Gastrocnemius medialis (tissue), 4 donors: ENCODE data around the gene IRF2BPL. TPM values are rescaled to one million over a fixed set of nuclear protein-coding genes. Genes with fewer than 3 reads are reported as not detected.

Source experiments
- ATAC-seq, 2 donors: fragments of 150-250 bp; one replicate each; pipeline ENCODE4 v1.9.1; 2016
- DNase-seq, 2 donors: peaks; one replicate each; pipeline ENCODE4 v3.0.0-alpha.2; 2019
- H3K27ac ChIP-seq, 4 donors: fragments of 200-600 bp; sonication (generic); 1 replicate in 1 of 4; 2 replicates in 3 of 4; pipeline ENCODE4 v1.5.1; 2016 to 2018; ENCODE audit warnings: mild to moderate bottlenecking in 2 of 4, moderate library complexity in 1 of 4
- H3K27me3 ChIP-seq, 3 donors: fragments of 200-600 bp; sonication (generic) in 2 of 3; 1 replicate in 1 of 3; 2 replicates in 2 of 3; pipeline versions ENCODE4 v1.5.1 to v1.6.0; 2016 to 2019; ENCODE audit warnings: mild to moderate bottlenecking in 1 of 3, moderate library complexity in 1 of 3
- H3K36me3 ChIP-seq, 2 donors: fragments of 200-600 bp; sonication (generic) in 1 of 2; one replicate each; pipeline ENCODE4 v1.5.1; 2017 to 2018
- H3K4me1 ChIP-seq, 2 donors: fragments of 200-600 bp; sonication (generic) in 1 of 2; one replicate each; pipeline ENCODE4 v1.5.1; 2016 to 2017; ENCODE audit warnings: mild to moderate bottlenecking in 2 of 2
- H3K4me3 ChIP-seq, 4 donors: fragments of 200-600 bp; sonication (generic) in 3 of 4; 1 replicate in 1 of 4; 2 replicates in 3 of 4; pipeline ENCODE4 v1.5.1; 2016 to 2019; ENCODE audit warnings: mild to moderate bottlenecking in 2 of 4
- H3K9me3 ChIP-seq, 3 donors: fragments of 200-600 bp; sonication (generic) in 2 of 3; 1 replicate in 1 of 3; 2 replicates in 2 of 3; pipeline ENCODE4 v1.5.1; 2016 to 2019
- POLR2A ChIP-seq, 2 donors: fragments of 450-650 bp; IDR thresholded peaks; one replicate each; pipeline ENCODE4 v1.6.1; 2017; ENCODE audit warnings: antibody characterized with exemption in 2 of 2, mild to moderate bottlenecking in 2 of 2, moderate library complexity in 2 of 2
- in situ Hi-C, 4 donors: fragments of 200-750 bp; cut with MboI; loops; one replicate each; pipeline versions ENCODE4 v1.15.0 to v1.8.0; 2017; ENCODE audit warnings: low sequenced_read_pairs in 4 of 4
- intact Hi-C: fragments of 100-400 bp; cut with DNase I; formaldehyde crosslinking; loops from one replicate; pipeline ENCODE4 v1.15.1; 2023; ENCODE audit warnings: low total_unique reads
- total RNA-seq, 4 donors: library from RNA; depleted of rRNA; stranded (reverse); fragments of >200 nt; gene quantifications; one replicate each; pipeline versions ENCODE4 v1.1.0 to v1.2.3, GENCODE V29; 2016
- TF ChIP-seq, protein P1 (sequence below), 5 experiments: fragments of 450-650 bp in 3 of 5; fragments of 200-600 bp in 2 of 5; sonication (generic) in 2 of 5; IDR thresholded peaks in 4 of 5; conservative IDR thresholded peaks in 1 of 5; 1 replicate in 4 of 5; 2 replicates in 1 of 5; pipeline ENCODE4 v1.5.1; 2016 to 2019; ENCODE audit warnings: antibody characterized with exemption in 5 of 5, mild to moderate bottlenecking in 3 of 5, moderate library complexity in 3 of 5

IRF2BPL gene
- total RNA-seq, 4 donors from 2014 or later, result 15.0 to 26.4 (median 17.0) TPM

GRCh38 chr14:77058117-77058516 is 29.6 kb upstream of the IRF2BPL start:
- DNase-seq (no peak), ATAC-seq (no peak)
- no peaks in the 10 kb centered on the region for H3K27me3 ChIP-seq
- peaks cover 3 to 14% of the 10 kb centered on the region in 2 donors for H3K4me1 ChIP-seq
- in situ Hi-C loops, result no loop called here
- H3K36me3 ChIP-seq, result no peaks in the 10 kb centered on the region
- peaks cover 0 to 8% (median 8%) of the 10 kb centered on the region in 3 donors for H3K9me3 ChIP-seq
- H3K4me3 ChIP-seq, result no peak overlapping the region
- no peak overlapping the region for H3K27ac ChIP-seq
- intact Hi-C loops, result no loop called here
- TF ChIP-seq, protein P1, sequence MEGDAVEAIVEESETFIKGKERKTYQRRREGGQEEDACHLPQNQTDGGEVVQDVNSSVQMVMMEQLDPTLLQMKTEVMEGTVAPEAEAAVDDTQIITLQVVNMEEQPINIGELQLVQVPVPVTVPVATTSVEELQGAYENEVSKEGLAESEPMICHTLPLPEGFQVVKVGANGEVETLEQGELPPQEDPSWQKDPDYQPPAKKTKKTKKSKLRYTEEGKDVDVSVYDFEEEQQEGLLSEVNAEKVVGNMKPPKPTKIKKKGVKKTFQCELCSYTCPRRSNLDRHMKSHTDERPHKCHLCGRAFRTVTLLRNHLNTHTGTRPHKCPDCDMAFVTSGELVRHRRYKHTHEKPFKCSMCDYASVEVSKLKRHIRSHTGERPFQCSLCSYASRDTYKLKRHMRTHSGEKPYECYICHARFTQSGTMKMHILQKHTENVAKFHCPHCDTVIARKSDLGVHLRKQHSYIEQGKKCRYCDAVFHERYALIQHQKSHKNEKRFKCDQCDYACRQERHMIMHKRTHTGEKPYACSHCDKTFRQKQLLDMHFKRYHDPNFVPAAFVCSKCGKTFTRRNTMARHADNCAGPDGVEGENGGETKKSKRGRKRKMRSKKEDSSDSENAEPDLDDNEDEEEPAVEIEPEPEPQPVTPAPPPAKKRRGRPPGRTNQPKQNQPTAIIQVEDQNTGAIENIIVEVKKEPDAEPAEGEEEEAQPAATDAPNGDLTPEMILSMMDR (IDR thresholded peaks at IDR 0.05 in 4 of 5, conservative IDR thresholded peaks at IDR 0.05 in 1 of 5), result no peak
- no peak for TF ChIP-seq POLR2A (IDR thresholded peaks at IDR 0.05)

DNA sequence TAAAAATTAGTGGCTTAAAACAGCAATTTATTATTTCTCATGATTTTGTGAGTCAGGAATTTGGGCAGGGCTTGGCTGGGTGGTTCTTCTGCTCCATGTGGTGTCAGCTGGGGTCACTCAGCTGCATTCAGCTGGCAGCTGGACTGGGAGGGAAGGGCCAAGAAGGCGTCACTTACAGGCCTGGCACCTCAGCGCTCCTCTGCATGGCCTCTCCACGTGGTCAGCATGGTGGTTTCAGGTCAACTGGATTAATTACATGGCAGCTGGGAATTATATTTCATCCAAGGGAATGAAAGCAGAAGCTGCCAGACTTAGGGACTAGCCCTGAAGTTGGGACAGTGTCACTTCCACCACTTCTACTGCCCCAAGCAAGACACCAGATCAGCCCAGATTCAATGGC is 27.5 kb upstream of the IRF2BPL start:
- intact Hi-C loops, result no loop called here
- peak overlapping the region; percentile 40 to 76 (median 65) for H3K27ac ChIP-seq
- ATAC-seq (peak; percentile 75 to 76), DNase-seq (peak; percentile 84 to 91)
- peaks cover 14 to 32% of the 10 kb centered on the region in 2 donors for H3K4me1 ChIP-seq
- H3K9me3 ChIP-seq, result peaks cover 0 to 8% (median 8%) of the 10 kb centered on the region in 3 donors
- no peak overlapping the region for H3K4me3 ChIP-seq
- H3K27me3 ChIP-seq, result no peaks in the 10 kb centered on the region
- in situ Hi-C loops, result no loop called here
- no peak for TF ChIP-seq POLR2A (IDR thresholded peaks at IDR 0.05)
- TF ChIP-seq, protein P1 (IDR thresholded peaks at IDR 0.05 in 4 of 5, conservative IDR thresholded peaks at IDR 0.05 in 1 of 5), result no peak
- H3K36me3 ChIP-seq, result no peaks in the 10 kb centered on the region

- no peaks in the 10 kb centered on the region for H3K27me3 ChIP-seq
- H3K4me1 ChIP-seq, result peaks cover 17 to 37% of the 10 kb centered on the region in 2 donors
- ATAC-seq (no peak), DNase-seq (no peak)
- no peaks in the 10 kb centered on the region for H3K36me3 ChIP-seq
- in situ Hi-C loops (no loop called here), intact Hi-C loops (no loop called here)
- H3K4me3 ChIP-seq, result no peak overlapping the region
- TF ChIP-seq, protein P1 (IDR thresholded peaks at IDR 0.05 in 4 of 5, conservative IDR thresholded peaks at IDR 0.05 in 1 of 5), result no peak
- no peak for TF ChIP-seq POLR2A (IDR thresholded peaks at IDR 0.05)
- H3K9me3 ChIP-seq, result peaks cover 0 to 8% (median 8%) of the 10 kb centered on the region in 3 donors
- H3K27ac ChIP-seq, result peak overlapping the region; percentile 42 to 76 (median 65)
Observed at GRCh38 chr14:77055306-77055705, 26.8 kb upstream of the IRF2BPL start.

DNA sequence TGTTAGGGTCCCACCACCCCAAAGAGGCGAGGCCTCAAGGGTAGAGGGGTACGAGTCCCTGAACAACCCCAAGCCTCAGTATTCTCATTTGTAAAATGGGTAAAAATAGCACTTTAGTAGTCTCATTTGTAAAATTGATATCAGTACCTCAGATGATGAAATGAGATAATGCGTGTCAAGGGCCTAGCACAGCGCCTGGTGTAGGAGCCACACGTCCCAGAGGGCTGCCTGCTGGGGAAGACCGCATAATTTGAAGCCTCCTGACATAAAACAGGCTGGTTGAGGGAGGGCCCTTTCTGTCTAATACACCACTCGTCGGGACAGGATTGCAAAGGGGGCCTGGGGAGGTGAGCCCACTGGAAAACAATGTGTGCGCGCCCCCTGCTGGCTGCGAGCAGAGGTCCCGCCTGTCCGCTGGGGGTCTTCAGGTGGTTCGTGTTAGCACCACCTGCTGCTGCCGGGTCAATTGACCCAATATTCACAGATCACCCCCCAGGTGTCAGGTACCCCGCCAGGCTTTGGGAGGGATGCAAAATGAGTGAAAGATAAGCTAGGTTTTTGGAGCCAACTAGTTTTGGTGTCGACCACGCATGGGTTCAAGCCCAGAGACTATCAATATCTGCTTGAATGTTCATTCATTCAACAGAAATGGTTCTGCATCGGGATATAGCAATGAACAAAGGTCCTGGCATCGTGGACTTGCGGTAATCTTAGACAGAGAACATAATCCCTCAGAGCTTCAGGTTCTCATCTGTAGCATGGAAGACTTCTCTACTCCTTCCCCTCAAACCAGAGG is 24.7 kb upstream of the IRF2BPL start:
- peaks cover 0 to 8% (median 8%) of the 10 kb centered on the region in 3 donors for H3K9me3 ChIP-seq
- peak in 1 of 2 donors; percentile 9 for ATAC-seq
- H3K36me3 ChIP-seq, result no peaks in the 10 kb centered on the region
- peak in 1 of 2 donors; percentile 54 for DNase-seq
- no peaks in the 10 kb centered on the region for H3K27me3 ChIP-seq
- in situ Hi-C loops (no loop called here), intact Hi-C loops (loop anchor here (1.0 kb wide), 1 partner anchor 140 kb away; no protein-coding TSS in a partner anchor)
- TF ChIP-seq, protein P1 (IDR thresholded peaks at IDR 0.05 in 4 of 5, conservative IDR thresholded peaks at IDR 0.05 in 1 of 5), result peak; percentile 65 to 85 (median 80)
- TF ChIP-seq POLR2A (IDR thresholded peaks at IDR 0.05), result no peak
- H3K4me1 ChIP-seq, result peaks cover 17 to 34% of the 10 kb centered on the region in 2 donors
- no peak overlapping the region for H3K4me3 ChIP-seq
- peak overlapping the region; percentile 73 to 90 (median 82) for H3K27ac ChIP-seq
